ENCODE data around the gene CCDC157. TPM values are rescaled to one million over a fixed set of nuclear protein-coding genes. Genes with fewer than 3 reads are reported as not detected.
A peak's percentile ranks its signal among the peaks of the same experiment; 100 is the strongest.

CCDC157 gene
- total RNA-seq, 4 donors from 2014 or later: 1.4 to 5.2 (median 3.3) TPM

DNA sequence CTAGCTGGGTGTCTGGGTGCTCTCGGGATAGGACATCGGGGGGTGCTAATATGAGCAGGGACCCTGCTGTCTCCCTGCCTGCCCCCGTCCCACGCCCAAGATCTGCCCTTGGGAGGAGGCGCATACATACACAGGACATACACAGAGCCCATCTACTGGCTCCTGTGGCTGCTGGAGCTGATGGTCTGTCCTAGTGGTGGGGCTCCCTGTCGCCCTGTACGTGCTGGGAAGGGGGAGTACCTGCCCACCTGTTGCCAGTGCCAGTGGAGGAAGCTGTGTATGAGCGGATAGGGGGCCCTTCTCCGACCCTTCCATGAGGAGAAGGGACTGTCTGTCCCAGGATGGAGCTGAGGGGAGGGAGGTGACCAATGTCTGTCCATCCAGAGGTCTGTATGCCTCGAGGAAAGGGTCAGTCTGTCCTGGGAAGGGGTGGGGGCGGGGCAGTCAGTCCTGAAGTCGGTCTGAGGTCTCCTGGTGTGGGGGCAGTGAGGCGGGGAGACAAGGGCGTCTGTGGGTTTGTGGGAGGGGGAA, 31.0 kb upstream of the CCDC157 start:
- 0 to 26% methylated on average over 3 to 12 of the region's 14 CpGs for WGBS, 2 donors (ENCODE audit: low coverage in 1 of 2)
- DNase-seq: no peak
- intact Hi-C loops (cut with DNase I; ENCODE audit: low total_unique reads) (loop anchor here (2.0 kb wide), 1 partner anchor 37 kb away; the partner anchor contains the start of gene CASTOR1), in situ Hi-C loops (cut with MboI; ENCODE audit: low pct_ligation_motif_present in 1 of 4, low pct_unique_long_range_greater_than_20kb in 1 of 4, low sequenced_read_pairs in 3 of 4) (no loop called here)
- H3K36me3 ChIP-seq: no peaks in the 10 kb centered on the region
- H3K4me1 ChIP-seq: peaks cover 20 to 57% (median 39%) of the 10 kb centered on the region in 4 donors
- TF ChIP-seq POLR2A (IDR thresholded peaks at IDR 0.05): no peak
- TF ChIP-seq POLR2AphosphoS5 (IDR thresholded peaks at IDR 0.05): no peak
- H3K4me3 ChIP-seq: peak overlapping the region; percentile 47 to 98 (median 83)
- no peaks in the 10 kb centered on the region for H3K27me3 ChIP-seq
- no peaks in the 10 kb centered on the region for H3K9me3 ChIP-seq
- peak overlapping the region; percentile 86 to 96 (median 90) for H3K27ac ChIP-seq

DNA sequence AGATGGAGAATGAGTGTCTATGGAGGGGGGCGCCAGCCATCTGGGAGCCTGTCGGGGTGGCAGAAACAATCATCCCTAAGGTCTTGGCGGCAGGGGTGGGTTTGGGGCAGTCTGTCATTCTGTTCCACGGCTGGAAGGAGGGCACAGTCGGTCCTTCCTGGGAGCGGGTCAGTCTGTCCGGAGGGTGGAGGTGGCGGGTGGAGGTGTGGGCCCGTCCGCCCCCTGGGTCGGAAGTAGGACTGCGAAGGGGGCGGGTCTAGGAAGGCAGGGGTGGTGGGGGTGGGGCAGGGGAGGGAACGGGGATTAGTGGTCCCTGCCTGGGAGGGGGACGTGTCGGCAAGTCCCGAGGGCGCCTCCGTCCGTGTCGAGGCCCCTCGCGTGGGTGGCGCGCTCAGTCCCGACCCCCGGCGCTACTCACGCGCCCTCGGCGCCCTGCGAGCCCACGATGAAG, 30.5 kb upstream of the CCDC157 start:
- 0 to 20% methylated on average over 2 to 13 of the region's 34 CpGs for WGBS, 2 donors (ENCODE audit: low coverage in 1 of 2)
- Histone ChIP-seq H3K4me1 (peaks cover 20 to 53% (median 37%) of the 10 kb centered on the region in 4 donors), H3K27me3 (no peaks in the 10 kb centered on the region), H3K9me3 (no peaks in the 10 kb centered on the region), H3K27ac (peak overlapping the region; percentile 86 to 96 (median 90)), H3K36me3 (no peaks in the 10 kb centered on the region), H3K4me3 (peak overlapping the region; percentile 47 to 98 (median 83))
- intact Hi-C loops (cut with DNase I; ENCODE audit: low total_unique reads): loop anchor here (2.0 kb wide), 1 partner anchor 37 kb away; the partner anchor contains the start of gene CASTOR1
- DNase-seq: peak; percentile 62
- in situ Hi-C loops (cut with MboI; ENCODE audit: low pct_ligation_motif_present in 1 of 4, low pct_unique_long_range_greater_than_20kb in 1 of 4, low sequenced_read_pairs in 3 of 4): no loop called here
- no peak for TF ChIP-seq POLR2AphosphoS5 (IDR thresholded peaks at IDR 0.05)
- TF ChIP-seq EP300 (IDR thresholded peaks at IDR 0.05; ENCODE audit: low read depth): no peak
- TF ChIP-seq POLR2A (IDR thresholded peaks at IDR 0.05): no peak
- TF ChIP-seq, protein P1, sequence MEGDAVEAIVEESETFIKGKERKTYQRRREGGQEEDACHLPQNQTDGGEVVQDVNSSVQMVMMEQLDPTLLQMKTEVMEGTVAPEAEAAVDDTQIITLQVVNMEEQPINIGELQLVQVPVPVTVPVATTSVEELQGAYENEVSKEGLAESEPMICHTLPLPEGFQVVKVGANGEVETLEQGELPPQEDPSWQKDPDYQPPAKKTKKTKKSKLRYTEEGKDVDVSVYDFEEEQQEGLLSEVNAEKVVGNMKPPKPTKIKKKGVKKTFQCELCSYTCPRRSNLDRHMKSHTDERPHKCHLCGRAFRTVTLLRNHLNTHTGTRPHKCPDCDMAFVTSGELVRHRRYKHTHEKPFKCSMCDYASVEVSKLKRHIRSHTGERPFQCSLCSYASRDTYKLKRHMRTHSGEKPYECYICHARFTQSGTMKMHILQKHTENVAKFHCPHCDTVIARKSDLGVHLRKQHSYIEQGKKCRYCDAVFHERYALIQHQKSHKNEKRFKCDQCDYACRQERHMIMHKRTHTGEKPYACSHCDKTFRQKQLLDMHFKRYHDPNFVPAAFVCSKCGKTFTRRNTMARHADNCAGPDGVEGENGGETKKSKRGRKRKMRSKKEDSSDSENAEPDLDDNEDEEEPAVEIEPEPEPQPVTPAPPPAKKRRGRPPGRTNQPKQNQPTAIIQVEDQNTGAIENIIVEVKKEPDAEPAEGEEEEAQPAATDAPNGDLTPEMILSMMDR (IDR thresholded peaks at IDR 0.05): no peak

DNA sequence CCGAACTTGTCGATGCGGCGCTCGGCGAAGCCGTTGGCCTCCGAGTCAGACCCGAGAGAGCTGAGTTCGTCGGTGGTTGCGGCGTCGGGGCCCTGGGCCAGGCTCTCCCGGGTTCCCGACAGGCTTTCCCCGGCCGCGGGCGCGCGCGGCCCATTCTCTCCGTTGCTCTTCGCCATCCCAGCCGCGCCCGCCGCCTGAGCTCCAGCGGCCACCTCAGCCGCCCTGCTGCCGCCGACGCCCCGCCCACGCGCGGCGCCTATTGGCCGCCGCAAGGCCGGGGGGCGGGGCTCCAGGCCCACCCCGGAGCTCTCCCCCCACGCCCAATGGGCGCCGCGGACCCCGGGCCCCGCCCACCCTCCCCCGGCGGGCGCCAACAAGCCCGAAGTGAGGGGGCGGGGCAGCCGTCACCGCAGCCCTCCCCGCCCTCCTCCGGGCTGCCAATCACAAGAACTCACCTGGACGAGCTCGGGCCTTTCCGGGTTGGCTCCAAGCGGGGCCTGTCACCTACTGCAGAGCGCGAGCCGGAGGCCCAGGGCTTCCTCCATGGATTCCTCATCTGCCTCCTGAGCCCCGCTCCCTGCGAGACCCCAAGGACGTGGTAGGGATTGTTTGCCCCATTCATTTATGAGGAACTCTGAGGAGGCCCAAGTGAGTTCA, 30.0 kb upstream of the CCDC157 start, which contains the start of gene TBC1D10A:
Gene TBC1D10A (minus strand): TSS at position 236 of the 657 bp plus-strand sequence. CDS start 60 bp downstream, at position 176.
- Histone ChIP-seq H3K27ac (peak within 1 kb of the TSS; percentile 86 to 96 (median 90)), H3K36me3 (peaks cover 0 to under 1% (median 0%) of the 10 kb centered on the region in 4 donors), H3K4me1 (peaks cover 20 to 47% (median 36%) of the 10 kb centered on the region in 4 donors), H3K9me3 (no peaks in the 10 kb centered on the region), H3K27me3 (no peaks in the 10 kb centered on the region), H3K4me3 (peak within 1 kb of the TSS; percentile 47 to 98 (median 83))
- peak; percentile 90 for TF ChIP-seq POLR2A (IDR thresholded peaks at IDR 0.05)
- TF ChIP-seq POLR2AphosphoS5 (IDR thresholded peaks at IDR 0.05): peak; percentile 75 to 94 (median 89)
- TF ChIP-seq EP300 (IDR thresholded peaks at IDR 0.05; ENCODE audit: low read depth): no peak
- TF ChIP-seq, protein P1 (IDR thresholded peaks at IDR 0.05): no peak
- in situ Hi-C loops (cut with MboI; ENCODE audit: low pct_ligation_motif_present in 1 of 4, low pct_unique_long_range_greater_than_20kb in 1 of 4, low sequenced_read_pairs in 3 of 4) (no loop called here), intact Hi-C loops (cut with DNase I; ENCODE audit: low total_unique reads) (loop anchor here (2.0 kb wide), 1 partner anchor 38 kb away; the partner anchor contains the start of gene CASTOR1)
- DNase-seq: peak; percentile 96
- 0% methylated on average over 24 of the region's 69 CpGs; no CpG with 5 or more reads in 1 of the 2 donors for WGBS, 2 donors (ENCODE audit: low coverage in 1 of 2)

DNA sequence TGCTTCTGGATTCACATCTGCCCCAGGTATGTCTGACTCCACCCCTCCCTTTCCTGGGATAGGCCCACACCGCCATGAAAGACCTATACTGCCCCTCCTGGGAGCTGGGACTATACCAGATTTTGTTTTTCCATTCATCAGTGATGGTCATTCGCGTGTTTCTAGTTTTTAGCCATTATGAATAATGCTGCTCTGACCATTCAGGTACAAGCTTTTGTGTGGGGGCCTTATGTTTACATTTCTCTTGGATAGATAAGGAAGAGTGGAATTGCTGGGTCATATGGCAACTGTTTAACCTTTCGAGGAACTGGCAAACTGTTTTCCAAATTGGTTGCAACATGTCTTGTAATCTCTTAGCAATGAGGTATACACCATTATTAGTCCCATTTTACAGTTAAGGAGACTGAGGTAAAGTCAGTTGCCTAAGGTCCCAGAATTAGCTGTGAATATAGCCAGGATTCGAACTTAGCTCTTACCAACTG, 28.9 kb upstream of the CCDC157 start:
- DNase-seq: no peak
- intact Hi-C loops (cut with DNase I; ENCODE audit: low total_unique reads) (loop anchor here (2.0 kb wide), 1 partner anchor 39 kb away; the partner anchor contains the start of gene CASTOR1), in situ Hi-C loops (cut with MboI; ENCODE audit: low pct_ligation_motif_present in 1 of 4, low pct_unique_long_range_greater_than_20kb in 1 of 4, low sequenced_read_pairs in 3 of 4) (no loop called here)
- 51 to 60% methylated on average over 4 to 5 of the region's 5 CpGs for WGBS, 2 donors (ENCODE audit: low coverage in 1 of 2)
- Histone ChIP-seq H3K9me3 (no peaks in the 10 kb centered on the region), H3K27ac (peak overlapping the region; percentile 86 to 96 (median 90)), H3K4me3 (no peak overlapping the region), H3K4me1 (peaks cover 20 to 47% (median 41%) of the 10 kb centered on the region in 4 donors), H3K27me3 (no peaks in the 10 kb centered on the region), H3K36me3 (peaks cover 0 to 8% (median 0%) of the 10 kb centered on the region in 4 donors)
- TF ChIP-seq POLR2A (IDR thresholded peaks at IDR 0.05): no peak
- TF ChIP-seq, protein P1 (IDR thresholded peaks at IDR 0.05): no peak
- TF ChIP-seq POLR2AphosphoS5 (IDR thresholded peaks at IDR 0.05): no peak
- no peak for TF ChIP-seq EP300 (IDR thresholded peaks at IDR 0.05; ENCODE audit: low read depth)

Data from transverse colon (tissue), 4 donors.